Stimulated activated CD8-positive, alpha-beta memory T cell treated with anti-CD3 and anti-CD28 coated beads, Interleukin-12 subunit alpha, Interleukin-12 subunit beta, amount 100 ng/mL, for 24 hours (primary cell): Measurements from ENCODE around the gene WDR75.

ENCODE experiments used
- DNase-seq: peaks from one replicate; pipeline ENCODE4 v3.0.0-alpha.2; 2020; ENCODE audit errors: extremely low read depth

The WDR75 gene

DNA sequence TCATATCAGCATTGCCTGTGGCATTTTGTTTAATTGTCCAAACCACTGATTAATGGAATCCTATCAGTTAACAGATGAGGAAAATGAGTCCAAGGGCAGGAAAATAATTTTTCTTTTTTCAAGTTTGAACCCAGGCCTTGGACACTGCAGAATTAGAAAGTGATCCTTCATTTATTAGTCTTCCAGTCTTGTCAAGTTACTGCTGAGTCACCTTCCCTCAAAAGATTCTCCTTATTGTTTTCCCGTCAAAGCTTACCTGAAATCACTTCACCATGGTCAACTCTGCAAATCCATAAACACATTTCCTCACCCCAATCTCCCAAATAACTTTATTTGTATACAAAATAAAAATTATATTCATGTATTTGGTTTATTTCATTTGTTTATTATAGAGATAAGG, 57.9 kb downstream of the WDR75 start:
- no peak for DNase-seq

DNA sequence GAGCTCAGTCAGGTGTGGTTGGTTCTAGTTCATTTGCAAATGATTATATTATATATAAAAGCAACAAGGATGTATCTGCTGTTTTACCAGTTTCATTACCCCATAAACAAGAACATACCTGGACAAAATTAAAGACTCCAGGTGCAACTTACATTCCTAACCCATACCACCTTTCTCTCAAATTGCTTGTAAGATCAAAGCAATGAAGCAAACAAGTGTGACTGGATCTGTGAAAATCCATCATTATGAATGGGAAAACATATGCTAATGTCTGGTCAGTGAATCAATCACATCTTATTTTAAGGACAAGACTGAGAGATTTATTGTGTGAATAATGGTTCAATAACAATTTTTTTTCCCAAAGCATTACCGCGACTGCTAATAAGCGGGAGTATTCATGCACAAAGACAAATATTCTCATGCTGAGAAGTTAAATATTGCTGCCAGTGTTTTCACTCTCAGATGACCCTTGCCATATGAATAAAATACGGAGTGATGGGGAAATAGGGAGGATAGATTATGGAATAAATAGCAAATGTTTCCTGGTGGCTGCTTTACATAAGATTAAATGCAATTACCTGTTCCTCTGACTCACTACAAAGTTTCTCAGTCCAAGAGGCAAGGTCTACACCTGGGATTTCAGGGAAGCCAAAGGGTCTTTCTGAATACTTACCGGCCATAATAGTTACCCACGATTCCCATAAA, 59.3 kb downstream of the WDR75 start:
- DNase-seq = no peak

DNA sequence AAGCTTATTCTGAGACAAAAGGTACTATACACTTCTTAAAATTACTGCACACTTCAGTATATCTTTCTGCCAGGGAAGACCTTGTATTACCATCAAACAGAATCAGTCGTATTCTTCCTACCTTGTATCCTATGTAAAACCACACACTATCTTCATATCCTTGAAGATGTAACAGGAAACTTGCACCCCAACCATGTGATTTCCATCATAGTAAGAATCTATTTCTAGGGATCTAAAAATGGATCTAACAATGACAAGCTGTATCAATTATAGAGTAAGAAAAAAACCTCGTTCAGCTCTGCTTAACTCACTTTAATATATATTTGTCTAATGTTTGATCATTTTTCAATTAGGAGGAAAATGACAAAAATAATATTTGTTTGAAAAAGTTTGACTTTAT, 60.2 kb downstream of the WDR75 start:
- DNase-seq = no peak

DNA sequence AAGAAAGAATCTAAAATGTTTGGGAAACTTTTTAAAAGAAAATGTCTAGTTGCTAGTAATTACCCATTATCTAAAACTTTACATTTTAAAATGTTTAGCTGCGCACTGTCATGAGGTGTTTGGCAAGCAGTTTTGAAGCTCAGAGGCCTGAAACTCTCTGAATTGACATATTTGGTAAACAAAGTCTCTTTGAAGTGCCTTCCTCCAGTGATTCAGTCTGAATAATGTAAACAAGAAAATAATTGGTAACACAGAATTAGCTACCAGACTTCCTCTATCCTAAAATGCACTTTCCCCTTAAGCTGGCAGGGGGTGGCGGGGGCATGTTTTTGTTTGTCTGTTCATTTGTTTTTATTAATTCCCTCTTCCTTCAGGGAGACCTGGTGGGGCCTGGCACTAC, 61.4 kb downstream of the WDR75 start:
- DNase-seq = no peak

DNA sequence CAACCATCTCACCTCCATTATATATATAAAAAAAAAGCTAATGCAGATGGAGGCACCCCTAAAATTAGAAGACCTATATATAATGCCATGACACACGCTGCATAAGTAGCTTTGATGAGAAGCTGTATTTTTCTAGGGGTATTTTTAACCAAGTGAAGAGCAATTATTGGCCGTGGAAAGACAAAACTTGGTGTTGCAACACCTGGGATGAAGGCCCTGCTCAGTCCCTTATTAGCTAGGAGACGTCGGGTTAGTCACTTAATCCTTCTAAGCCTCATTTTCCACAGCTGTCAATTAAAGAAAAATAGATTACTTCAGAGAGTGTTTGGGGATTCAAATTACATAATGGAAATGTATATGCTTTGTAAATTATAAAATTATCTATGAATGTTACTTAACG, 63.0 kb downstream of the WDR75 start:
- no peak for DNase-seq

DNA sequence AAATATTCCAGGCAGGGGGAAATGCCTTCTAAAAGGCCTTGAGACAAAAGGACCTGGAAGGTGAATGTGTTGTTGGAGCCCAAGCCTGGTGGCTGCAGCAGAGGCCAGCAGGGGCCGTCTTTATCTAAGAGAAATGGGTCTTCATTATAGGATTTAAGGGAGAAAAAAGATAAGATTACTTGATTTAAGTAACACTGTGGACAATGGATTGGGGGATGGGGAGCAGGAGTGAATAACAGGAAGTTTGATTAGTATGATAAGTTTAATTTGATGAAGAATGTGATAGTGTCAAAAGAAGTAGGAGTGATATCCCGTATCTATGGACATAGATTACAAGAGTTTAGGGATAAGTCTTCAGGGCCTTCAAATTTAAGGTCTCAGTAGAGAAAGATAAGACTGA, 64.2 kb downstream of the WDR75 start:
- no peak for DNase-seq

DNA sequence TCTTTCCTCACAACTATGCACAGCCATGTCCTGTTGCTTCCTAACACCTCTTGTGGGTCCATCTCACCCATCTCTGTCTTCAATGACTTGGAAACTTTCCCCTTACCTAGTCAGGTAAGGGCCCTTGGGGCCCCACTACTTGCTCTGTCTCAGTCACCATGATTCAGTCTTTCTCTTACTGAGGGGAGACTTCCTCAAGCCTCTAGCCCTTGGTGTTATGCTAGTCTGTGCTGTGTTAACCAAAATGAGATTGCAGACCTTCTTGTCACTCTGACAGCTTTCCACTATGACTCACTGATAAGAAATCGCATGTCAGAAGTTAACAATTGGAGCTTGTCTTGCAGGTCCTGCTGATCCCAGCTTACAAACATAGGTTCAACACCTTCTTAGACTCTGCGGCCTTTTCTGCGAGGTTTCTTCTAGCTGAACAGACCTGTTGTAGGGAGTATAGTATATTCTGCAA, 65.3 kb downstream of the WDR75 start:
- DNase-seq = no peak

DNA sequence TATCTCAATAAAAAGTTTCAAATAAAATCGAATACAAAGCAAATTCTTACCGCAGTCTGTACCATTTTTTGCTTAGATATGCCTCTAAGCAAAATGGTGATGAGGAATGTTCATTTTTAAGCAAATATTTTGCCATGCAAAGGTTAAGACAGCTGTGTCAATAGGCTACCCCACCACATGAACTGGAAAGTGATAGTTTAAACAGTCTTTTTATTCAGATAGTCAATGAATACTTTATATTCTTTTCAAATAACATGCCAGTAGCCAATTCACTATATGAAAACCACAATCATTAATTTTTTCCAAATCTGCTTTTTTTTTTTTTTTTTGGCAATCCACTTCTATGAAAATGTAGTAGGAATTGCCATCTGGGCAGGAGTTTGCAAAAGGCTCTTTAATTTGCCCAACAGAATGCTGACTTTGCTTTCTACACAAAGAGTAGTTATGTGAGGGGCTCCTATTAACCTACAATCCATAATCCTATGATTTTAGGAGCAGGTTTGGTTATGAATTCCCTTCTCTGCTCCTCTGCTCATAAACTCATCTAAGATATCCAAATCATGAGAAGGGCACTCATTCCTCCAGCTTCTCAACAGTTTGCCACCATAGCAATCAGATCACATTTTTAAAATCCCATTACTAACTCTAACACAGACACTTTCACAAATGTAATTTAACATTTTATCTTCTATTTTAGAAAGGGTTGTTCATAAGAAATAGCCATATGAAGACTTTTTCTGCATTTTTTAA, 70.1 kb downstream of the WDR75 start:
- DNase-seq = no peak

DNA sequence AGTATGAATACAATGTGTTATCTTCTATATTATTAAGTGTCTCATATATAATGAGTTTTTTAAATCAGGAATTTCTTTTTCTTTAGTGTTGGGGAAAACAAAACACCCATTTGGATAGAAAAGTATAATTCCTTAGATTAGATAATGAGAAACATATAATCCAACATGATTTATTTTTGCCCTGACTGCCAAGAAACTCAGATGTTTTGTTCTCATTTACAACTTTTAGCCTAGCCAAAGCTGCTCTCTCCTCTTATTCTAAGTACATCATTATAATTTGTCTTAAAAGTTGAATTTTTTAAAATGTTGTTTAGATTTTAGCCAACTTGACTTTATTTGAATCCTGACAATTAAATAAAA, 70.7 kb downstream of the WDR75 start:
- no peak for DNase-seq

DNA sequence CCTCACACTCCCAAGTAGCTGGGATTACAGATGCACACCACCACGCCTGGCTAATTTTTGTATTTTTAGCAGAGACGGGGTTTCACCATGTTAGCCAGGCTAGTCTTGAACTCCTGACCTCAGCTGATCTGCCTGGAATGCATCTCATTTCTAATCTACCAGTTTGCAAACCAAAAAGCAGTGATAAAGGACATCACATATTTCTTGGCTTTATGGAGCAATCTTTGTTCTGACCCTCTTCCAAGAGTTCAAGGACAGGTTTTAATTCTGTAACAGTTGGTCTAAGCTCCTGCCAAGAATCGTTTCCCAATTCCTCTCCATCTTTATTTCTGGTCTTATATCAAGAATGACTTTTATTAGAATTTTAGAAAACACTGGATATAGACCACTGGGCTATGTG, 71.6 kb downstream of the WDR75 start:
- no peak for DNase-seq

DNA sequence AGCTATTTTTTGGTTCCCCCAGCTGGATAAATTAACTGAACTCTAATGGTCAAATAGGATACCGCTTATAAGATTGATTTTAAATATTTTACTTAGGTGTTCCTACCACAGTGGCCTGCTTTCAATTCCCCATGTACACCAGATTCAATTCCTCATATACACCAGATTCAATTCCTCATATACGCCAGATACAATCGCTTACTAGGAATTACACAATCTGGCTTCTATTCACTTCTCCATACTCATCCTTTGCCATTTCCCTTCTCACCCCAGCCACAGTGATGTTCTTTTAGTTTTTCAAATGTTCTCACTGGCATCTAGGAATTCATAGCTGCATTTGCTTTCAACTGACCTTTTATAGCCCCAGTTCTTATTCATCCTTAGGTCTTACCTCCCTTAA, 72.8 kb downstream of the WDR75 start:
- no peak for DNase-seq

DNA sequence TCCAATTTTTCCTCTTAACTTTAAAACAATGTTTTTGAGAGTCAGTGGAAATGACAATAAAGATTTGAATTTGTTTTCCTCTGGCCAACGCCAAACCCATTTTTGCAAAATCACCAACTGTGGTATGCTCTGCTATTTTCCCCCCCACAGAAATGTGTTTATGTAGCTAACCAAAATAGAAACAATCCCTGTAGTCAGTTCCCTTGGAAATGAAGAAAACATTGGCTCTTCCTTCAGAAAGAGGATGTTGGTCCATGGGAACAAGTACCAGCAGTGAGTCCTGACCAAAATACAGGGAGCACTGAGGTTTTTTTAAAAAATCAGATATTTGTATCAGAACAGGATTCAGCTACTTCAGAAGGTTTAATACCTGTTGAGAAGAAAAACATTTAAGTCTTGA, 74.0 kb downstream of the WDR75 start:
- DNase-seq = no peak

DNA sequence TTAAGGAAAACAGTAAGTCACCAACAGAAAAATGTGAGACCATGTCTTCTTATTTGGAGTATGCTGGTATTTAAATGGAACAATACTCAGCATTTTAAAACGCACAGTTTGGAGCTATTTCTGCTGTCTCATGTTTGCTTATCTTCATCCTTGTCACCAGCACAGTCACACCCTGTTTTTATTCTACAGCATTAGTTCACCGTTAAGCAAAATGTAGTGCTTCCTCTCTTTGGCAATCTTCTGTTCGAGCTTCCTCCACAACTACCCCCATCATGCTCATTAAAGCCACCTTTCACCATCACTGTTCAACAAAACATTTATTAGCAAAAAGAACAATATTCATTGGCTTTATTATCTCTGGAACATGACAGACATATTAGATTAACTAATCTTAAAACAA, 75.3 kb downstream of the WDR75 start:
- no peak for DNase-seq

DNA sequence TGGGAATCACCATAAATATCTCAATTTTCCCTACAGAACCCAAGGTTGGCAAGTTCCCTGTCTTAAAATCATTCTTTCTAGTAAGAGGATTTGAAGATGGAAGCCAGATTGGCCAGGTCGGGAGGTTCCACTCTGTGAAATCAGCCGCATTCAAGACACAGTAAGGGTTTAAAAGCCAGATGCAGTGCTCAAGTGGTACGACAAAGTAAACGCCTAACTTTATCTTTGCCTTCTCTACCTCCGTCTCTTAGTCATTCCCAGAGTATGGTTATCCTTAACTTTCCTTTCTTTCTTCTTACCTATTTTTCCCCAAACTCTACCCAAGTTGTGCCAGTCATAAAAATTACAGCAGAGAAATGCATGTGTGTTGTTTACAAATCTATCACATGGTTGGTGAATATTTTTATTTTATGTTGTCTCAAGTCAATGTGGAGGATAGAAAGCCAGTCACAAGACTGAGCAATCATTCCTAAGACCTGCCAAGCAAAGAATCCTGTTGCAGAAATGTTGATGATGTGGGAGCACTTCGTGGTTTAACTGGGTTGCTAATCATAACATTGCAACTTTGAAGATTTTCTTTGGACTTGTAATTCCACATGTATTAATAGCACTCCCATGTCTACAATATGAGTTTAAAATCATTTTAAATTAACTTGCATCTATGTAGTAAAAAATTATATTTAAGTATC, 76.7 kb downstream of the WDR75 start:
- DNase-seq = no peak

DNA sequence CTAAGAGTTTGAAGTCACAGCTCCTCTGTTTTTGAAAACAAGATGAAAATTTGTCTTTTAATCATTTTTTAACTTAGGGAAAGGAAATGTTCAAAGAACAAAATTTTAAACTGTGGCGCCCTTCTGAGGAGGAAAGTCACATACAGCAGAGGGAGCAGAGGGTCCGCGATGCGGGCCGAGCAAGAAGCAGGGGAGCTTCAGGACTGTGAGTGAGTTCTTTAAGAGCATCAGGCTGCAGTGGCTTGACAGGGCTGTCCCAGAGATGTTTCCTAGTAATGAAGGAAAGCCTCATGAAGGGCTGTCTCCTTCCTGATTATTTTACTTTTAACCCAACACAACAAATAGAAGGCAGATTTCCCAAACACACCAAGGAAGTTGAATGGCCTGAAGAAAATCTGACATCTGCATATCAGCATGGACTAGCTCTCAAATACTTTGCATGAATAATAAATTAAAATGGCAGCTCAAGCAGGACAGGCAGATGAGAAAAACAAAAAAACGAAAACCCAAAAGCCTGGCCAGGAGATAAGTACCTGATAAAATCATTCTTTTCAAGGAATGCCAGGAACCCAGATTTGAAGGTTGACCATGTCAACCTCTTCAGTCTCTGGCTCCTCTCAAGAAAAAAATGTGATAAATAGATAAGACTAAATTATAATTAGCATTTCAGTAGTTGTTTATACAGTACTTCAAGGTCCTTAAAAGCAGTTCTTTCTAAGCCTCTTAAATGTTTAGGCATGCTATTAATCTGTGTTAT, 78.5 kb downstream of the WDR75 start:
- no peak for DNase-seq

DNA sequence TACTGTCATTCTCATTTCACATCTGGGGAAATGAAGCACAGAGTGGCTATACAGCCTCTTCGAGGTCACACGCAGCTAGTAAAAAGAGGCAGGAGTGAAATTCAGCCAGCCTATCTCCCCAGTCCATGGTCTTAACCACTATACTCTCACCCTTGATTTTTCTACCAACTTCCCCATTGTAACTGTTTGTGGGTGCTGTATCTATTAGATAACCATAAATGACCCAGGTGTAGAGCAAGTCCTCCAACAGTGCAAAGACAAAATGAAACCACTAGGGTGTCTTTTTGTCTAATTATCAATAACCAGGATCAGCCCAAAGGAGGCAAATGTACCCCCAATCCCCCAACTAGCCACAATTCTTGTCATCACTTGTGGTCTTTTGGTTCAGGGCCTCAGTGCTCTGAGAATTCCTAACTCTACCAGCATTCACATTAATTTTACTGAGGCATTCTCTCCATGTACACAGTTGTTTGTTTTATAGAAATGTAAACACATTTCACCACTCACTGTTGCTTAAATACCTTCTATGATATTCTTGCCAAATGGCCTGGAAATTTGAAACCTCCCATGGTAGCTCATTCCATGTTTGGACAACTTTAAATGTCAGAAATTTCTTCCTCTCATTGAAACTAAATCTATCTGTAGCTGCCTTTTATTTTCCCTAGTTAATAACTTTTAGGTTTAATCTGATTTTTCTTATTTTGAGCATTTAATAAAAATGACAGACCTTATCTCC, 80.6 kb downstream of the WDR75 start:
- no peak for DNase-seq

DNA sequence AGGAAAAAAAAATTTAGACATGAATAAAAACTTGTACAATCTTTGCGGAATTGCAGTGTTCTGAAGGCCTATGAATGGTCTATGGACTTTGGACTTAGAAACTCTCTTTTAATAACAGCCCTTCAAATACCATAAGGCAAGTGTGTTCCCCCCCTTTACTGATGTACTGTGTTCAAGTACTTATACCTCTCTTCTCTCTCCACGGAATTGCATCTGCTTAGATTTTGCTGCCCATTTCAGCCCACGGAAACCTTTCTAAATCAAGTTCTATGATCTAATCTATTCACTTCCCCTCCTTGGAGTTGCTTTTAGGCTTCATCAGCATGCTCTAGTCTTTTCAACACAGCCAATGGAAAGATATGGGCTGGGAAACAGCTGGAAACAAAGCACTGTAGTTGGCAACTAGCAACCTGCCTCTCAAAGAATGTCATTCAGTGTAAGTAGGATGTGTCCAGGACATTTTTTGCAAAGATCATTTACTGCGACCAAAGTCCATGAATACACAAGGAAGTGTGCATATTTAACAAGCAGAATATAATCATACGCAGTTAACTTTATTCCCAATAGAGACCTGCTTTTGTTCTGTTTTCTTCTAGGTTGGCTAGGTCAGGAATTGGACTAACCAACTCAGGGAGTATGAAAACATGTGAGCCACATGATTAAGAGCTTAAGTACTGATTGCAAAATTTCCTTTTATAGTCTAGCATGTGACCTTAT, 81.3 kb downstream of the WDR75 start:
- DNase-seq = no peak

DNA sequence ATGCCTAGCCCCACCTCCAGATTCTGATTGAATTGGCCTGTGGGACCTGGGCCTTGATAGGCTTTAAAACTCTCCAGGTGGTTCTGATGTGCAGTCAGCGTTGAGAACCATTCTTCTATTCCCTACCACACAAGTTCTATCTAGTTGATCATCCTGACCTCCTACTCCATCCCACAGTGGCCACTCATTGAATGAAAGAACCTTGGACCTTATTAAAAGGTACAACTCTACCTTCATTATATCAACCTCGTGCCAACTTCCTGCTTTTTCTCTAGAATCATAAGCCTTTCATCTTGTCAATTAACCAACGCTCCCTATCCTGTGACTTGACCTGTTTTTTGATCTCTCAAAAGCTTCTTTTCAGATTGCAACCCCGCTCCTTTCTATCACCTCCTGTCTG, 83.5 kb downstream of the WDR75 start:
- DNase-seq = no peak
